Measurements from ENCODE around the gene NR3C2.

NR3C2 gene

GRCh38 chr4:148302416-148302815 lies 139.8 kb downstream of the NR3C2 start:
- no peak for DNase-seq

GRCh38 chr4:148300877-148301276 lies 141.3 kb downstream of the NR3C2 start:
- DNase-seq = no peak

GRCh38 chr4:148299337-148299736 lies 142.9 kb downstream of the NR3C2 start:
- DNase-seq = no peak

- DNase-seq = no peak
Measured at GRCh38 chr4:148296498-148296897, 145.7 kb downstream of the NR3C2 start.

GRCh38 chr4:148295642-148296041 lies 146.6 kb downstream of the NR3C2 start:
- no peak for DNase-seq

GRCh38 chr4:148293571-148293970 lies 148.6 kb downstream of the NR3C2 start:
- DNase-seq = no peak

GRCh38 chr4:148292686-148293085 lies 149.5 kb downstream of the NR3C2 start:
- no peak for DNase-seq

GRCh38 chr4:148289740-148290139 lies 152.5 kb downstream of the NR3C2 start:
- no peak for DNase-seq

GRCh38 chr4:148288448-148288847 lies 153.8 kb downstream of the NR3C2 start:
- DNase-seq = no peak

GRCh38 chr4:148287111-148287510 lies 155.1 kb downstream of the NR3C2 start:
- no peak for DNase-seq

- DNase-seq = no peak
Measured at GRCh38 chr4:148286012-148286411, 156.2 kb downstream of the NR3C2 start.

GRCh38 chr4:148283665-148284064 lies 158.5 kb downstream of the NR3C2 start:
- no peak for DNase-seq

- no peak for DNase-seq
Measured at GRCh38 chr4:148278310-148278709, 163.9 kb downstream of the NR3C2 start.

- no peak for DNase-seq
Measured at GRCh38 chr4:148275266-148275665, 166.9 kb downstream of the NR3C2 start.

- DNase-seq = no peak
Measured at GRCh38 chr4:148273501-148273986, 168.7 kb downstream of the NR3C2 start.

GRCh38 chr4:148271166-148271565 lies 171.0 kb downstream of the NR3C2 start:
- no peak for DNase-seq

- peak in 1 of 2 experiments; percentile 20 for DNase-seq
Measured at GRCh38 chr4:148270630-148271029, 171.6 kb downstream of the NR3C2 start.

- DNase-seq = no peak
Measured at GRCh38 chr4:148268835-148269234, 173.4 kb downstream of the NR3C2 start.

GRCh38 chr4:148266921-148267320 lies 175.3 kb downstream of the NR3C2 start:
- no peak for DNase-seq

- no peak for DNase-seq
Measured at GRCh38 chr4:148266240-148266639, 176.0 kb downstream of the NR3C2 start.

- DNase-seq = no peak
Measured at GRCh38 chr4:148265627-148266026, 176.6 kb downstream of the NR3C2 start.

- DNase-seq = no peak
Measured at GRCh38 chr4:148263802-148264201, 178.4 kb downstream of the NR3C2 start.

GRCh38 chr4:148263127-148263526 lies 179.1 kb downstream of the NR3C2 start:
- DNase-seq = no peak

GRCh38 chr4:148261848-148262247 lies 180.4 kb downstream of the NR3C2 start:
- no peak for DNase-seq

GRCh38 chr4:148259841-148260240 lies 182.4 kb downstream of the NR3C2 start:
- DNase-seq = no peak

GRCh38 chr4:148258535-148258934 lies 183.7 kb downstream of the NR3C2 start:
- no peak for DNase-seq
